HG03575 (cell line): ENCODE measurements around the gene MICAL2.

Source experiments
- ATAC-seq: cut with Tn5 transposase; IDR thresholded peaks from one replicate; pipeline ENCODE4 v1.9.1; 2021; ENCODE audit not compliant: unreplicated experiment, insufficient number of reproducible peaks, low FRiP score; ENCODE audit errors: extremely low read depth

MICAL2 gene

DNA sequence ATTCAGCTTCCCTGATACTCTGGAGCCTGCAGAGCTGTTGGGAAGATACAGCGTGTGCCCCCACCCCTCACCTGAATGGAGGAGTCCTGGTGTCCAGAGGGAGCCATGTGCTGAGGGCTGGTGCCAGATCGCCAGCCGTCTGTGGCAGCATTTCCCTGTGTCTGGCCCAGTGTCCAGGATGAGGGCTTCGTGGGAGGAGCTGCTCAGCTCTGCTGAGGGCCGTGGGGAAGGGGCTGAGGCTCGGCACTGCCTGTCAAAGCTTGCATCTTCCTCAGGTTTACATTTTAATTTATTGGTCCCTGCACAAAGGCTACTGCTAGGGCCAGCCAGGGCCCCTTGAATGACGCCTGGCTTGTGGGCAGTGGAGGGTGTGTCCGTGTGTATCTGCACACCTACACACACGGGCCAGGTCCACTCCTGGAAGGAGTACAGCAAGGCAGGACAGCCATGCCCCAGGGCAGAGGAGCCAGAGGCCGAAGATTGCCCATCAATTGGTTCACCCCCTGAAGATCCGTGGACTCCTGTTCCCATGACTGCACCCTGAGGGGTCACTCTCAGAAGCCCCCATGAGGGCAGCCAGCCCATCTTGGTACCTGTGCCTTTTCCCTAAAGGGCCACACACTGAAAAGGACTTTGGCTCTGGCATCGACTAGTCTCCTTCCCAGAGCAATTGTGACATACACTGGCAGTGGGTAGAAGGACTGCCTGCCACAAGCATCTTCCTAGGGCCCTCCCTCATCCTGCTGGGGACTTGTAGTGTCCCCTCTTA, 159.2 kb downstream of the MICAL2 start:
- no peak for ATAC-seq

DNA sequence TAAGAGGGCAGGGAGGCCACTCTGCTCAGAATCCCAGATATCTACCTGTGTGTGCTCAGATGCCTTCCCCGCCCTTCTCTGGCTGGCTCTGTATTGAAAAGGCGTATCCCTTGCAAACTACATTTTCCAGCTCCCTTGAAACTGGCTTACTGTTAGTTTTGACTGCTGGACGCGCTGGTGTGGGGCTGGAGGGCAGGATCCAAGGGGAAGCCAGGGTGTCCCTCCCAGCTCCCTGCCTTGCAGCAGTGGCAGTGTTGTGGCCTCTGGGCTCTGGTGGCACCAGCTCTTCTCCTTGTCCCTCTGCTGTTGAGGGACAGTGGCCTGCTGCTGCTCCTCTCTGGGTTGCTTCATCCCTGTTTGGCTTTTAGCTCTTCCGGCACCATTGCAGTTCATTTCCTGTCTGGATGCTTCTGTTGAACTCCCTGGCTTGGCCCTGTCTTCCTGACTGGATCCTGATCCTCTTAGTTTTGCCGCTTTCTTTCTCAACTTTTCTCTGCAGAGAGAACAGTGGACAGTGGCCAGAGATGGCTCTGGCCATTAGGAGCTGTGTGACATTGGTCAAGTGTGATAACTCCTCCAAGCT, 159.9 kb downstream of the MICAL2 start:
- no peak for ATAC-seq

DNA sequence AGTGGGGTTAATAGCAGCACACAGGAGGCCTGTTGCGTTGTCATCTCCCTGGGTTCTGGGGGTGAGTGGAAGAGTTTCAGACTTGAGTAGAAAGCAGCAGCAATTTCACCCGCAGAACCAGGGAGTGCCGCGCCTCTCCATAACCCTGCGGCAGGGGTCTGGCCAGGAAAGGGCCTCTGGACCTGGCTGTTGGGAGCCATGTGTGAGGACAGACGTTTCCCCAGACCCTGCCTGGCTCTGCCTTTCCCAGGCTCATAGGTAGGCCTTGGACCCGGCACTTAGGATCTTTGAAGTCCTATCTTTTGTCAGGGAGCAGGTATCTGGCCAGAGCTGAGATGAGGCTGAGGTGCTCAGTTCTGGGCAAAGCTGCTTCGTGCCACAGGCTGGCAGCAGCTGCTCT, 160.4 kb downstream of the MICAL2 start:
- no peak for ATAC-seq

GRCh38 chr11:12271241-12271640, 160.9 kb downstream of the MICAL2 start:
- ATAC-seq: no peak

GRCh38 chr11:12271826-12272366, 161.5 kb downstream of the MICAL2 start:
- no peak for ATAC-seq

GRCh38 chr11:12272821-12273617, 162.6 kb downstream of the MICAL2 start:
- no peak for ATAC-seq

DNA sequence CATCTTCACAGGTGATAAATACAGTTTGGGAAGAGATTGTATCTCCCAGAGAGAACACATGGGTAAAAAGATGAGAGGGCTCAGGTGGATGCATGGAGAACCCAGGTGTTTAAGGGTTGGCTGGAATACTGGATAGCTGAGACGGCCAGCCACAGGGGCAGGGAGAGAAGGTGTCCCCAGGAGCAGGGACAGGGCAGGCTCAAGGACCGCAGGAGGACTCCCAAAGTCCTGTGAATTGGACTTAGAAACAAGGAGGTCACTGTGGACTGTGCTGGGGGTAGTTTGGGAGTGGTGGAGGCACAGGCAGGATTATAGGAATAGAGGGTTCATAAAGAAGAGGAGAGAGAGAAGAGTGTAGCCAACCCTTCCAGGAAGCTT, 163.2 kb downstream of the MICAL2 start:
- no peak for ATAC-seq

GRCh38 chr11:12274056-12274455, 163.7 kb downstream of the MICAL2 start:
- no peak for ATAC-seq

- no peak for ATAC-seq
Observed at GRCh38 chr11:12274558-12275197, 164.3 kb downstream of the MICAL2 start.

- ATAC-seq: no peak
Observed at GRCh38 chr11:12275818-12276217, 165.4 kb downstream of the MICAL2 start.

DNA sequence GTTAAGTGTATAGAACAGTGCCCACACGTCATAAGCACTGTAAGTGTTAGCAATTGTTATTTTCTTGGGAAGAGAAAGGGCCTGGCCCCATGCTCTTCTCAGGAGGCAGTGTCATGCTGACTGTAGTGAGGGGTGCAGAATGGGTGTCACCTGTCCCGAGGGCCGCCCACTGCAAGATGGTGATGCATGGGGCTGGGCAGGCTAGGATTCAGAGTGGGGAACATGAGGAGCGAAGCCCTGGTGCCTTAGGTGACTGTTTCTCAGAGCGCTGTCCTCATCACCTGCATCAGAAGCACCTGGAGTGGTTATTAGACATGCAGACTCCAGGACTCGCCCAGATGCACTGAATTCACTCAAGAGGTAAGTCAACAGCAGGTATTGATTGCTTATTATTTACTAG, 166.0 kb downstream of the MICAL2 start:
- no peak for ATAC-seq

GRCh38 chr11:12276831-12277475, 166.6 kb downstream of the MICAL2 start:
- no peak for ATAC-seq

DNA sequence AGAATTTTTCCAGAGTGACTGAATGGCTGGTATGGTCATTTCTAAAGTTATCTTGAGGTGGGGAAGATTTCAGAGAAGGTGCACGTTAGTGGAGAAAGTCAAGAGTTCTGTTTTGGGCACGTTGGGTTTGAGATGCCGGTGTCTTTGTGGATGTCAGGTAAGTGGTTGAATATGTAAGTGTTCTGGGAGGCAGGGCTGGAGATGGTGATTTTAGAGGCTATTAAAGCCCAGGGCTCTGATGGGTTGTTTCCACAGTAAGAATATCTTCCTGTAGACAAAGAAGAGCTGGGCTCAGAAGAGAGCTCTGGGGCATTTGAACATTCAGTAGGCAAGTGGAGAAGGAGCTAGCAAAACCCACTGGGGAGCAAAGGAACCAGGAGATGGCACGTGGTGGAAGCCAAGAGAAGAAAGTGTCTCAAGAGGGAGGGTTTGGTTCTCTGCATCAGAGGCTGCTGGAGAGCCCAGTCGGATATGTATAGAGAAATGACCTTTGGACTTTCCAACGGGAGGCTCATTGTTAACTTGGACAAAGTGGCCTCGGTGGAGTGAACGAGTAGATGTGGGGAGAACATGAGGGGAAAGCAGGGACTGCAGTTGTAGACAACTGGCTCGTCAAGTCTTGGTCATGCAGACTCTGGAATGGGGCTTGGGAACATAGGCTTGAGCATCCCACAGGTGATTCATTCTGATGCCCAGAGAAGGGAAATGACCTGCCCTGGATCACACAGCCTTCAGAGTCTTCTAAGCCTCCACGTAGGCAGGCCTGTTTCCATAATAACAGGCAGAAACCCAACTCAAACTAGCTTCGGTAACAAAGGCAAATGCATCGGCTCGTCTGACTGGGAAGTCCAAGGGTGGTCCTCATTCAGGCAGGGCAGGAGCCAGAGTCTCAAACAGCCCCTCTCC, 168.6 kb downstream of the MICAL2 start:
- no peak for ATAC-seq

- ATAC-seq: no peak
Observed at GRCh38 chr11:12279672-12280108, 169.3 kb downstream of the MICAL2 start.

DNA sequence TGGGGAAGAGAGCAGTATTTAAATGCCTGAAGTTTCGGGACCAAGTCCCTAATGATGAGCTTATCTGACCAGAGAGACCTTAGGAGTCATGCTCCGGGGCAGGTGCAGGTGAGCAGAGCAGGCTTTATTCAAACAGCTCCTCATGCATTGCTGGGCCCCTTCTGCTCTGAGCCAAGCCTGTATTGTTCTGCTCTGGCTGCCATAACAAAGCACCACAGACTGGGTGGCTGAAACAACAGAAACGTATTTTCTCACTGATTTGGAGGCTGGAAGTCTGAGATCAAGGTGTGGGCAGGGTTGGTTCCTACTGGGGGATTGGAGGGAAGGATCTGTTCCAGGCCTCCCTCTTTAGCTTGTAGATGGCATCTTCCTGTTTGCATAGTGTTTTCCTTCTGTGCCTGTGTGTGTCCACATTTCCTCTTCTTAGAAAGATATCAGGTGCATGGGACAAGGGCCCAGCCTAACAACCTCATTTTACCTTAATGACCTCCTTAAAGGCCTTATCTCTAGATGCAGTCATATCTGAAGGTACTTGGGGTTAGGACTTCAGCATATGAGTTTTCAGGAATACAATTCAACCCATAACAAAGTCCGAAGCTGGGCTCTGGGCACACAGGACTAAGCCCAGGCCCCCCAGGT, 169.9 kb downstream of the MICAL2 start:
- ATAC-seq: no peak

DNA sequence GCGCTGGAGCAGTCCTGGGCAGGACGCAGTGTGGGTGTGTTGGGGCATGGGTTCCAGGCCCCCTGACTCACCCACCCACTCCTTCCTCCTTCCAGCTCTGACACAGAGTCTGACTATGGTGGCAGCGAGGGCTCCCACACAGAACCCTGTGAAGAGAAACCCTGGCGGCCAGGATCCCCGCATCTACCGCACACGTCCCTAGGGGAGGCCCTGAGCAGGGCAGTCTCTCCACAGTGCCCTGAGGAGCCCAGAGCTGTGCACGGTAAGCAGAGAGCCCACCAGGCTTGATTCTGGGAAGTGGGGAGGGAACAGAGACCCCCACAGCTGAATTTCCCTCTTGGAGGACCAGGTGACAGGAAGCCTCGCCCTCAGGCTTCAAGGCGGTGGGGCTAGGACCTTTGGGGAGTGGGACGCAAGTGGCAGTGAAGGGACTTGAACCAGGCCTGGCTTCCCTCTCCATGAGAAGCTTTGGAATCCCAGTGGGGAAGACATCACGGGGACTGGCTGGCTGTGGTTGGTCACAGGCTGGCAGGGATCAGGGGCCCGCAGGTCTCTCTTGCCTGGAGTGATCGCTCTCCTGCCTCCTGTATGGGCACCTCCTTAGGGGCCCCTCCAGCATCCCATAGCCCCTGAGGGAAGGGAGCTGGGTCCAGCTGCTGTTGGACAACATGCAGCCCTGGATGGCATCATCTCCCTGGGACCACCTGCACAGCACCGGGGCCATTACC, 170.6 kb downstream of the MICAL2 start:
- ATAC-seq: no peak
